SK-N-MC (cell line): ENCODE results near the gene CDK13.

Source experiments
- EZH2 ChIP-seq: fragments of 200-600 bp; sonication (generic); IDR thresholded peaks from one replicate; pipeline ENCODE4 v1.6.1; 2017; ENCODE audit warnings: antibody characterized with exemption
- POLR2AphosphoS5 ChIP-seq: IDR thresholded peaks from 2 replicates; pipeline ENCODE4 v1.6.1; 2012; ENCODE audit warnings: mild to moderate bottlenecking, low read depth, low read length, borderline replicate concordance

DNA sequence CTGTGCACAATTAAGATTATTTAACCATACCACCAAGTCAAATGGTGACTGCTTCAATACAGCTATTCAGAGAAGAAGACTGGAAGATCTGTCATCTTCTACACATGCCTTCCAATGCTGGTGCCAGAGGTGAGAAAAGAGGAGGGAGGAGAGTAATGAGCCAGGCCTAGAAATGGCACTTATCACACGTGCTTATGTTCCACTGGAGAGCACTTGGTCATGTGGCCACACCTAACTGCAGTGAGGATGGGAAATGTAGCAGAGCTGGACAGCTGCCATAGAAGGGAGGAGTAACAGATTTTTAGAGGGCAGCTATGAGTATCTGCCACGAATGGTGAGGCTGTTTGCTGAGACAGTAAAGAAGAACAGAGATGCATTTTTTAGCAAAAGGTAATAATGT lies 107.2 kb downstream of the CDK13 start:
- TF ChIP-seq EZH2, result no peak
- TF ChIP-seq POLR2AphosphoS5, result no peak
